NCI-H1092 (cell line): Measurements from ENCODE around the gene DUSP7.

Experiments
- DNase-seq: peaks from one replicate; lab custom pipeline; 2025; lab: John Stamatoyannopoulos, UW

The DUSP7 gene, protein sequence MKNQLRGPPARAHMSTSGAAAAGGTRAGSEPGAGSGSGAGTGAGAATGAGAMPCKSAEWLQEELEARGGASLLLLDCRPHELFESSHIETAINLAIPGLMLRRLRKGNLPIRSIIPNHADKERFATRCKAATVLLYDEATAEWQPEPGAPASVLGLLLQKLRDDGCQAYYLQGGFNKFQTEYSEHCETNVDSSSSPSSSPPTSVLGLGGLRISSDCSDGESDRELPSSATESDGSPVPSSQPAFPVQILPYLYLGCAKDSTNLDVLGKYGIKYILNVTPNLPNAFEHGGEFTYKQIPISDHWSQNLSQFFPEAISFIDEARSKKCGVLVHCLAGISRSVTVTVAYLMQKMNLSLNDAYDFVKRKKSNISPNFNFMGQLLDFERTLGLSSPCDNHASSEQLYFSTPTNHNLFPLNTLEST

DNA sequence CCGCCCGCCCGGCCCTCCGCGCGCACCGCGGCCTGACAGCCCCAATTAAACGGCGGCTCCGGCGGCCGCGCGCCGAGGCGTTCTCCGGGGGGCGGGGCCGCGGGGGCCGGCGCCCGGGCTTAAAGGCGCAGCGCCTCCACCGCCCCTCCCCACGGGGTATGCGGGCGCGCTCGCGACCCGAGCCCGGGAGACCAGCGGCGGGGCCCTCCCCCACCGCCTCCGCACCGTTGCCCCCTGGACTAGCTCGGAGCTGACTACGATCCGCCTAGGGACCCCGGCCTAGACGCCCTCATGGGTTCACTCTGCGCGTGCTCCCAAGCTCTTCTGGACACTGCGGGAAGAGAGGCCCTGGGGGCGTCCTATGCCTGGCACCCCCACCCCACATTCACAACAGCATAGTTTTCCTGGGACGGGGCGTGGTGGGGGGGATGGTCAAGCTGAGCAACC lies at the start of gene DUSP7:
Gene DUSP7, minus strand, starts transcription at position 51 of the 447 bp plus-strand sequence. CDS start 205 bp downstream, outside the sequence.
- DNase-seq: peak; percentile 52

DNA sequence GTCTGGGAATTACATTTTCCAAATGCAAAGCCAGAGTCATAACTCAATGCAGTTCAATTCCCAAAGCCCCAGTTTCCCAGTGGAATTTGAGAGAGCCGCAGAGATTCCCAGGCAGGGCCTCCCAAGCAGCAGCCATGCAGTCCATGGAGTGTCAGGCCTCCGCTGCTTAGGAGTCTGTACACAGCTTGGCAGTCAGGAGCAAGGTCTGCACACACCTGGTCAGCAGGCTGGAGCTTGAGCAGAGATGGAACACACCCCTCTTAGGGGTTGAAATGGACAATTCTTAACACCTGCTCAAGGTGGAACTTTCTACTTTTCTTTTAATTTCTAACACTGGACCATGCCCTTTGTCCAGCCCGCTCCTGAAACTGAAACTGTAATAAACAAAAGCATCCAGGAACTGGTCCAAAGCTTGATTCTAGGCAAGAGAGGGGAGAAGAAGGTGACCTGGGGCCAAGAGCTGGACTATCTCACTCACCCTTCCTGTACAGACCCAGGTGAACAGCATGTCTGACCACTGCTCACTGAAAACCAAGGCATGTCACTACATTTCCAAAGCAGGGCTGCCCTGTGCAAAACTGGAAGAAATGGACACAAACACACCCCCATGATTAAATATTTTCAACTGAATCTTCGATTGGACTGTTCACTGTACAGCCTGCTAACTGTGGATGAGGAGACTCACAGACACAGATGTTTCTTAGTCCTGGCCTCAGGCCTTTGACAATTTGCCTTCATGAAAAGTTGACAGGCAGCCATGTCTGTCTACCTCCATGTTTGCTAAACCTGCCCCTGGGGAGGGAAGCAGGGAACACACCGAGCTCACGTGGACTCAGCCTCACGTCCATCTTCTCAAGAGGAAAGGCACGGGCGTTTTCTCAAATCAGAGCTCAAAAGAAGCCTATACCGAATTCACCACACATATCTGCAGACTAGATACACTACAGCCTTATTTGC lies 48.6 kb upstream of the DUSP7 start:
- no peak for DNase-seq

DNA sequence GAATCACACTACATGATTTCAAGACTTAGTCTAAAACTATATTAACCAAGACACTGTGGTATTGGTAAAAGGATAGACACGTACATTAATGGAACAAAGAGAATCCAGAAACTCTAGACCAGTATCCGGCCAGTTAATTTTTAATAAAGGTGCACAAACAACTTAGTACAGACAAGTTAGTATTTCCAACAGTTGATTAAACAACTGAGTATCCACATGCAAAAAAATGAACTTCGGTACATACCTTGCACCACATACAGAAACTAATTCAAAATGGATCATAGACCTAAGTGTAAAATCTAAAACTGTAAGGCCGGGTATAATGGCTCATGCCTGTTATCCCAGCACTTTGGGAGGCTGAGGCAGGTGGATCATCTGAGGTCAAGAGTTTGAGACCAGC lies 46.6 kb upstream of the DUSP7 start:
- no peak for DNase-seq

DNA sequence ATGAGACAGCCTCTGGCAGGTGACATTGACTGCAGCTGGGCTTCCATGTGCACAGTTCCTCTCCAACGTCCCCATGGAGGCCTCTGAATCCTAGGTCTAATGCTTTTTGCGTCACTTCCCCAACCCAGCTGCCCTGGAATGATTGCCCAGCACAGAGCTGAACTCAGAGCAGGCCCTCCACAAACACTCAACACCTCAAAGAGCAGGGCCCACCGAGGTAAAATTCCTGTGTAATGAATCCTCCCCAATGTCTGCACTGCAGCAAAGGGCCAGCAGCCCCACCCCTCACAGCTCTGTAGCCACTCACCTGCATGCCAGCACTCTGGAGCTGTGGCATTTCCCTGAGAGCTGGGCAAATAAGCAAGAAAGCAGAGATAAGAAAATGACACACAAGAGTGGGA lies 42.6 kb upstream of the DUSP7 start:
- no peak for DNase-seq

DNA sequence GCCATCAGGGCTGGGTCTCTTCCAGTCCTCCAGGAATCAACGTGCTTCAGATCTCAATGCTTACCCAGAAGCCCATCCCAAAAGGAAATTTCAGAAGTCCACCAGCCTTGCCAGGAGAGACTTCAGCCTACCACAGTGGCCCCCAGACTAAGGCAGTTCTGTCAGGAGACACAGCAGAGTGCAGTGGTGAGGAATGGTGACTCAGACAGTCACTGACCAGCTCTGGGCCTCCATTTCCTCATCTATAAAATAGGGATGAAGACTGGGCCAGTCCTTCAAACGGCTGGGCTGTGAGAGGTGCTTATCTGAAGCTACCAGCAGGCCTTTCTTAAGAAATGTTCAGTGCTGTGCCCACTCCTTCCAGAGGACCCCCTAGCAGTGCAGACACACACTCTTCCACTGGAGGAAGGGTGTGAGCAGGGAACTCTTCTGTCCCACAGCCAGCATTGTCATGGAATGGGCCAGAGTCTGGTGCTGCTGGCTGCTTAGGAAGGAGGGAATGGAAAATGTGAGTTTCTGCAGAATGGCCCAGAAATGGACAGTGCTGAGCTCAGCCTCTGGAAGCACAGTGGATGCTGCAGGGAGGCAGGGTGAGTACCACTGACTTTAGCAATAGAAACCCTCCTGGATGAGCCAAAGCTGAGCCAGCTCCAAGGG lies 41.6 kb upstream of the DUSP7 start:
- no peak for DNase-seq

DNA sequence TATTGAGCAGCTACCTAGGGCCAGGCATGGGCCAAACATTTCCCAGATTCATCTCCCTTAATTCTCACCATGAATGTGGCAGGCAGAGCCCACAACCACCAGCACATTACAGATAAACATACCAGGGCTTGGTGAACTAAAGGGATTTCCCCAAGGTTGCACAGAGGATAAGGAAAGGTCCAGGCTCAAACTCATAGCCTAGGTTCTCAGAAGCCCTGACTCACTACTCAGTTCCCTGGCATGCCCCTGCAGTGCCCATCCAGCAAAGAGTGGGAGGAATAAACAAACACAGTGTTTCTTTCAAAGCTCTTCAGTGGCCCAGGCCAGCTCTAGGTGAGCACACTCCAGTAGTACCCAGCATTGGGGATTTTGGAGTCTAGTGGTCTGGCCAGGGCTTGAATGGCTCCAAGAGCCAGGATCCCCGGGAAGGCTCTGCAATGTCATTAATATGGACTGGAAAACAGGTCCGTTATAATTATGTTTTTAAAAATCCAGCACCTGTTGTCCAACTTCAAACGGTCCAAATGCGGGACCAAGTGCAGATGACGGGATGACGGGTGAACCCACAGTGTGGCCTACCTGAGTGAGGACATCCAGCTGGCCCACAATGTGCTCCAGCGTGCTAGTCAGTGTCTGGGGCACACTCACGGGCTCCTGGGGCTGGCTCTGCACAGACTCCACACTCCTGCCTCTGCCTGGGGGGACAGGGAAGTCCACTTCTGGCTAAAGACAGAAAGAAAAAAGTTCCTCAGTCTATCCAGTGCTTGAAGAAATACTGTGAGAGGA lies 39.8 kb upstream of the DUSP7 start:
- DNase-seq: no peak

DNA sequence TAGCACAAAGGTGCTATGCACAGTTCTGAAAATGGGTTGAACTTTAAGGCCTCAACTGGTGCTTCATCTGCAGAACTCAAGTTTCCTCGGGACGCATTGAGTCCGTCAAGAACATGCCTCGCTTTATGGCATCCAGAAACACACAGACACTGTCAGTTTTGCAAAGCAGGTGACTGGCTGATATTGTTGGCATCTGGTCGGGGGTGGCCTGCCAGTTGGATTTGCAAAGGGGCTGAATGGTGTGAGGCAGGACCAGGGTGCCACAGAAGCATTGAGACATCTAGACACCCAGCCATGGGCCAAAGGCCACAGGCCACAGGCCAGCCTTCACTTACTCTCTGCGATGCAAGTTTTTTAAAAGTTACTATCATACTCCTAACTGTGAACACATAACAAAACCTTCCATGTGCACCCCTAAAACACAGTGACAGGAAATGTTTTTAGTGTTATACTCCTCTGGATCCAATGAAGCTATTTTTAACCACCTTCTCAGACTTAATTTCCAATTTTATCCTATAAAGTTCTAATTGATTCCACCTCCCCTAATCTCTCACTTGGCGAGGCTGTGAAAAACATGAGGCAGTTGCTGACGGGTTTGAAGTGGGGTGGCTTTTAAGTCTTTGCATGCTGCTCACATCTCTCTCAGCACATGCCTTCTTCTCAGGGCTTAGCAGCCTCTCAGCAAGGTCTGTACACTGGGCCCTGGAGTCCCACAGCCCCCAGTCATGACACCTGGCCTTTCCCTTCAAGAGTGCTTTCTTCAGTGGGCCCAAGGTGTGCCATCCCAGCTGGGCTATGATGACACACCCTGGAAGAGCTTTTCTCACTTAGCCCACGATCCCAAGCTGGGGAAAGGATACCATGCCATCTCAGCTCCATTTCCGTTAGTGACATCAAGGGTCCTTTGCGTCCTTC lies 38.5 kb upstream of the DUSP7 start:
- DNase-seq: no peak

DNA sequence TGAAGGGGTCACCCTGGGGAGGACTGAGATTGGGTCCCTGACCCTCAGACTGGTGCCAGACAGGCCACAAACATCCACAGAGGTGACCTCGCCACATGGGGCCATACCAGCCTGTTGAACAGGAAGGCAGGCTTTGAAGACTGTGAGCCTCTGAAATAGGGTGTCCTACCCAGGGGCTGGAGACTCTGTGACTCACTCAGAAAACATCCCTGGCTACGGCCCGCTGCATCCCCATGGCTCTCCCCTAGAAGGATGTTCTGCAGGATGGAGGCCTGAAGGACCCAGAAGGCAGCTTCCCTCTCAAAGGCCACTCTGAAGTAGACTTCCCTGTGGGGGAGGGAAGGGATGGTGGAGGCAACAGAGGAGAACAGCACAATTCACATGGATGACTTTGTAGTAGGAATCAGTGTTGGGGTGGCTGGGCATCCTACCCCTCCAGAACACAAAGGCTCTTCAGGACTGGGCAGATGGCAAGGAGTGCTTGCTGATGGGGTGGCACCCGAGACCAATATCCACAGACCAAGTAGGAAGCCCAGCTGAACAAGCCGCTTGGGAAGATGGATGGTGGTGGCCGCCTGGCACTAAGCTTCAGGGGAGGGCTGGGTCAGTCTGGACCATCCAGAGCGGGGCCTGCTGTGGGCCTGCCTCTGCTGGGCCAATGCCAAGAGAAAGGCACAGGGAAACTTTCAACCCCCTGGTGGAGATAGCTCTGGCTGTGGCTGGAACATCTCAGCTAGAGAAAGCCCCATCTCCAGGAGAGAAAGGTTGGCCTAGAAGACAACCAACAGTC lies 37.6 kb upstream of the DUSP7 start:
- no peak for DNase-seq

DNA sequence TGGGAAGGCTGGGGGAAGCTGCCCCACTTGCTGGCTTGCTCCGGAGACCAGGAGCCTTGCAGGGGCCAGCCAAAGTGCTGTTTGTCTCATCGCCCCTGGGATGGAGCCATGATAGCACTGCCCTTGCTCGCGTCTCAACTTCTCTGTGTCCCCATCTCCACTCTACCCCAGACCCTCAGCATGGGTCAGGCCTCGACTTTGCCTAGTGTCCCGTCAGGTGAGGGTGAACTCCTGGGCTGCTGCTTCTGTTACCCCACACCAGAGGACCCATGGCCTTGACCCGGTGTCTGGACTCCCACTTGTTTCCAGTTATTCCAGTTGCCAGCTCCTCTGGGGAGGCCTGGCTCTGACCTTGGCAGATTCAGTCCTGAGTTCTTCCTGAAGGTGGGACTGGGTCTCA lies 36.5 kb upstream of the DUSP7 start:
- DNase-seq: no peak

DNA sequence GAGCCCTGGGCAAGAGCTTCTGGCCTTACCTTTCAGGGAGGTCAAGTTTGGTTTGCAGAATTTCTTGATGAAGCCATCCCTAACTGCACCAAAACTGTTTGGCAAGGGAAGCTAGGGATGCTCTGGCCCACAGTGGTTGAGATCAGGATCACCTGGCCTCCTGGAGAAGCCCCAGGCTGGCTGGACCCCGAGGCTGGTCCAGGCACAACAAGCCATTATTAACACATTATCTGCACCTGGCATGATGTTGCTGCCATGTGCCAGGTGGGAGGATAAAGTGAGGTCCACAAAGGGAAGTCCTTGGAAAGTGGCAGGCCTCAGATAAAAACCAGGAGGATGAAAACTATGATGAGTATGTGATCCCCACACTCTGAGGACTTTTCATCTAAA lies 35.9 kb upstream of the DUSP7 start:
- DNase-seq: no peak

DNA sequence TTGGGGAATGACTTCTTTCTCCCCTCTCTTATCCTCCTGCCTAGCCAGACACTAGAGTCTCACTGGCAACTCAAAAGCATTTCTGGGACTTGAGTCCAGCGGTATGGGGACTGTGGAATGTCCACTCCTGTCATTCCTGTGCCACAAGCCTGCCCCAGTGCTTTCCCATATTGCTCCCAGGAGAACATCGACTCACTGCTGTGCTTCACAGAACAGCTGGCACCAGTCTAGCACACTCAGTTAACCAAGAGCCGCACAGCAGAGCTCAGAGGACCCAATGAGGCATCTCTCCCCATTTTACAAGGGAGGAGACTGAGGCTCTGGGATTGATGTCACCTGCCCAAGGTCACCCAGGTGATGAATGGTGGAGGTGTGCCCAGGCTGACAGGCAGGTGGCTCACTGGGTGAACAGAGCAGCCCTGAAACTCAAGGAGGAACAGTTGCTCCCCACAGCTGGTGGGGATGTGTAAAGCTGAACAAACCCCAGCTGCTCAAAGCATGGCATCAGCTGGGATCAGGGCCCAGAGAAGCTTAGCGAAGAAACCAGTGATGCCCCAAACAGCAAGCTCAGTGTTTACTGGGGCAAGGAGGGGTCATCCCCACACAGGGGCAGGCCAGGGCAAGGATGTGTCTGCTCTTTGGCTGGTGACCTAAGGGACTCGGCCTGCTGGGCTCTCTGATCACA lies 35.4 kb upstream of the DUSP7 start:
- no peak for DNase-seq

DNA sequence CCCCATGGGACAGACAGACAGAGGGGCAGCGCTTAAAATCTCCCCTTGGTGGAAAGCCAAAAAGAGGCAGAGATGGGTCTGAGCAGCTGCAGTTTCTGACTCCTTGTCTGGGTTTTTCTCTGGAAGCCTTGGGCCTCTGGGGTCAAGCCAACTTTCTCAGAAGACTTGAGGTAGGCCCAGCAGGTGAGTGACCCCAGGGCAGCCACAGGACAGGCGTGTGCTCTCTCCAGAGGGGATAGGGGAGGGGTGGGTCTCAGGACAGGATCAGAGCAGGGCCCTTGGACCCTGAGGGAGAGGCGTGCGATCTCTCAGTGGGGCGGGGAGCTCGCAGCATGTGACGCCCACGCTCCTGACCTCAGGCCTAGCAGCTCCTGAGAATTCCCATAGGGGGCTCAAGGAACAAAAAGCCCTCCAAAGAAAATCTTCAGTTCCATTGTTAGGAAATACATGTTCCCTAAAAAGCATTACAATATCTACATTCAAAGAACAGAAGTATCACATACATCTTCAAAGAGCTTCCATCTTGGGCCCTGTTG lies 34.6 kb upstream of the DUSP7 start:
- DNase-seq: no peak

DNA sequence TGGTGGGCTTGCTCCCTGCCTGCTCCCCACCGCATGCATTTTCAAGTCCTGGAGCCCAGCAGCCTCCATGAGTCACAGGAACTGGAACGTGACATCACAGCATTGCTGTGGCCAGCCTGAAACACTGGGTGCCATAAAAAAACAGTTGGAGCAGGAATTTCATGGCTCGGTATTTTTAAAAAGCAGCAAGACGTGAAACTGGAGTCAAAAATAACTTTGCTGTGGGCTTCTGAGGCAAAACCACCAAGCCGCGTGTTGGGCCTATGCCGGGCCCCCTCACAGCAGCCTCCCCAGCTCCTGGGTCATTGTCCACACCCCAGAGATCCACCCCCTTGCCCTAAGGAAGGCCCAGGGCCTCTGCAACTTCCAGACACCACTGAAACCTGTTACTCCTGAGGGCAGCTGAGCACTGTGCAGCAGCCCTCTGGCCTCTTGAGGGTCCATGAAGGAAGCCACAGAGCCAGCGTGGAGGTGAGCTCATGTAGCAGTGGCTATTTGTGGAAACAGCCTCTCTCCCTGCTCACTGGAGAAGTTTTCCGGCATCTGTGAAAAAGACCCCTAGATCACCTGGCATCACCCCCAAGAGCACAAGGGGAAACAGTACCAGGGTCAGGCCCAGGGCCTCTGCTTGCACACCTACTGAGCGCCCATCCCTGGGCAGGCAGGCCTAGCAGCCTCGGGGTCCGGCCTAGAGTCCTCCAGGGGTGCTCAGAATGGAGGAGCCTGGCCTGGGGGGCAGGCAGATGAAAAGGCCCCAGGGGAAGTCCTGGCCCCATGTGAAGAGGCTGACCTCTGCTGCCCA lies 34.0 kb upstream of the DUSP7 start:
- DNase-seq: no peak

DNA sequence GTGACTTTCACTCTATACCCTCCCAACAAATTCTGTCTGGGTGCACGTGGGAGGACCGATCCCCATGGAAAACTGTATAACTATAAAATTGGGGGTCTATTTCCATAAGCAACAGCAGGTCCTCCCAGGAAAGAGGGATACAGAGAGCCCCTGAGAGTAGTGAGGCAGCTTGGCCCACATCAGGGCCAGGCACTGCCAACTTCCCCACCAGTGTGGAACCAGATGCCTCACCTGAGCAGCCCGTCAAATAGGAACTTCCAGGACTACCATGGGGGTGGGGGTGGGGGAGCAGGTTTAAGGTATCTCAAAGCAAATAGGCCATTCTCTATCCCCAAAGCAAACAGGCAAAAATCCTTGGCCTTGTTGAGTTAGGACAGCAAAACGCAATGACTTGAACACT lies 33.3 kb upstream of the DUSP7 start:
- DNase-seq: no peak

DNA sequence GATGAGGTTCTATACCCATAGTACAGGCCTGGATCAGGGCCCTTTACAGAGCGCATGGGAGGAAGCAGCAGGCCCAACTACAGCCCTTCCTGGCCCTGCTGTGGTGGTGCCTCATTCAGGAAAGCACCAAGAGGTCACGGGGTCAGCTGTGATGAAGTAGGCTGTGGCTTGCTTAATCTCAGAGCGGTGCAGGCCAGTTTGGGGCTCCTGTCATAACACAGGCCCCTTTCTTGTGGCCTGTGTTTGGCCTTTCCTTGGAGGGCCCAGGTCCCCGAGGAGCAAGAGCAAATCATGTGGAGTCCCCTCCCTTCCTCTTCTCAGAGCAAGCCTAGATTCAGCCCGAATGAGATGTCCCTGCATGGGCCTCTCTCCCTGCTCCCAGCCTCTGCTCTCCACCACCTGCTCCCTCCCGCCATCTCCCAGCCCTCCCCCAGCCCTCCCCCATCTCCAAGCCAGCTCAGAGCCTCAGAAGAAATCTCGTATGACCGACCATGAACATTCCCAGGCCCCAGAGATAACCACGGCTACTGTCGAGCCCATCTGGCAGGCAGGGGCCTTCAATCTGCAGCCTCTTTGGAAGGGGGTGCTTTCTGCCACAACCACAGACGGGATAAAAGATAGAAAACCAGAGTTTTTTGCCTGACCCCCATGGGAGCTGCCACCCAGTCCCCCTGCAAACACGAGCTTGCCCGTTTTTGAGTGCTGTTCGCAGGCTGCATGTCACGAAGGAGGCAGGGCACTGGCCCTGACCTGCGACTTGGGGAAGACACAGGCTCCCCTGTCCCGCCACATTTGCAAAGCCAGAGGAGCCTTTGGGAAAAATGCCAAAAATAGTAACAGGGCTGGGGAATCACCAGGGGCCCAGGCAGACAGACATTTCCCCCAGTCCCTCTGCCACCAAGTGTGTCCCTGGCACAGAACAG lies 32.3 kb upstream of the DUSP7 start:
- no peak for DNase-seq

DNA sequence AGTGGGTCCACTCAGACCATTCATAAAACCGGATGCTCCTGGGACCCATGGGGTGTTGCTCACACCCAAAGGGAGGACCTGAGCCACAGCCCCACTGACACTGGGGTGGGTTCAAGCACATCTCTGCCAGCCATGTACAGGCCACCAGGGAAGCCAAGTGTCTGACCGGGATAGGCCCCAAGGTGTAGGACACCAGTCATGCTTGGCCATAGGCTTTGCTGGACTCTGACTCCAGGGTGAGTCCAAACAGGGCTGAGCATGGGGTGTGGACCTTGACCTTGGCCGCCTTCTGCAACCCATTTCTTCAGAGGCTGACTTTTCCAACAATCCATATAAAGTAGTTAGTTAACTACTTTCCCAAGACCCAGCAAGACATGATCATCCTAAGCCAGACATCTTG lies 31.4 kb upstream of the DUSP7 start:
- no peak for DNase-seq
